ENCODE data around the gene CNPY2.

DNA sequence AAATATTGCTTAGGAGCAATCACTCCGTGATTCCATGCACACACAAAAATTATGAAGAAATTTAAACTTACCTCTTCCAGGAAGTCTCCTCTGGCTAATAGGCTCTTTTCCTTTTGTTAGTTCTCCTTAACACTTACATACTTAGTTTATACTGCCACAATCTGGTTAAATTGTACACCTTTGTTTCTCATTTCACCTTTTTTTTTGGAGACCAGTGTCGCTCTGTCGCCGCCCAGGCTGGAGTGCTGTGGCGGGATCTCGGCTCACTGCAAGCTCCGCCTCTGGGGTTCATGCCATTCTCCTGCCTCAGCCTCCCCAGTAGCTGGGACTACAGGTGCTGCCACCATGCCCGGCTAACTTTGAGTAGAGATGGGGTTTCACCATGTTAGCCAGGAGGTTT, 55.4 kb downstream of the CNPY2 start:
- TF ChIP-seq, protein P1, sequence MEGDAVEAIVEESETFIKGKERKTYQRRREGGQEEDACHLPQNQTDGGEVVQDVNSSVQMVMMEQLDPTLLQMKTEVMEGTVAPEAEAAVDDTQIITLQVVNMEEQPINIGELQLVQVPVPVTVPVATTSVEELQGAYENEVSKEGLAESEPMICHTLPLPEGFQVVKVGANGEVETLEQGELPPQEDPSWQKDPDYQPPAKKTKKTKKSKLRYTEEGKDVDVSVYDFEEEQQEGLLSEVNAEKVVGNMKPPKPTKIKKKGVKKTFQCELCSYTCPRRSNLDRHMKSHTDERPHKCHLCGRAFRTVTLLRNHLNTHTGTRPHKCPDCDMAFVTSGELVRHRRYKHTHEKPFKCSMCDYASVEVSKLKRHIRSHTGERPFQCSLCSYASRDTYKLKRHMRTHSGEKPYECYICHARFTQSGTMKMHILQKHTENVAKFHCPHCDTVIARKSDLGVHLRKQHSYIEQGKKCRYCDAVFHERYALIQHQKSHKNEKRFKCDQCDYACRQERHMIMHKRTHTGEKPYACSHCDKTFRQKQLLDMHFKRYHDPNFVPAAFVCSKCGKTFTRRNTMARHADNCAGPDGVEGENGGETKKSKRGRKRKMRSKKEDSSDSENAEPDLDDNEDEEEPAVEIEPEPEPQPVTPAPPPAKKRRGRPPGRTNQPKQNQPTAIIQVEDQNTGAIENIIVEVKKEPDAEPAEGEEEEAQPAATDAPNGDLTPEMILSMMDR (IDR thresholded peaks at IDR 0.05; ENCODE audit: low read depth, low read length, missing input control): no peak
- no peak for TF ChIP-seq RXRA (IDR thresholded peaks at IDR 0.05)
- TF ChIP-seq, protein P2, sequence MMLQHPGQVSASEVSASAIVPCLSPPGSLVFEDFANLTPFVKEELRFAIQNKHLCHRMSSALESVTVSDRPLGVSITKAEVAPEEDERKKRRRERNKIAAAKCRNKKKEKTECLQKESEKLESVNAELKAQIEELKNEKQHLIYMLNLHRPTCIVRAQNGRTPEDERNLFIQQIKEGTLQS (IDR thresholded peaks at IDR 0.05): no peak
- no peak for TF ChIP-seq JUND (IDR thresholded peaks at IDR 0.05)
- no peak for TF ChIP-seq RAD21 (IDR thresholded peaks at IDR 0.05)
- no peak for TF ChIP-seq GABPA (IDR thresholded peaks at IDR 0.05 in 1 of 2, conservative IDR thresholded peaks at IDR 0.05 in 1 of 2)
- TF ChIP-seq SP1 (IDR thresholded peaks at IDR 0.05): no peak
- TF ChIP-seq, protein P3, sequence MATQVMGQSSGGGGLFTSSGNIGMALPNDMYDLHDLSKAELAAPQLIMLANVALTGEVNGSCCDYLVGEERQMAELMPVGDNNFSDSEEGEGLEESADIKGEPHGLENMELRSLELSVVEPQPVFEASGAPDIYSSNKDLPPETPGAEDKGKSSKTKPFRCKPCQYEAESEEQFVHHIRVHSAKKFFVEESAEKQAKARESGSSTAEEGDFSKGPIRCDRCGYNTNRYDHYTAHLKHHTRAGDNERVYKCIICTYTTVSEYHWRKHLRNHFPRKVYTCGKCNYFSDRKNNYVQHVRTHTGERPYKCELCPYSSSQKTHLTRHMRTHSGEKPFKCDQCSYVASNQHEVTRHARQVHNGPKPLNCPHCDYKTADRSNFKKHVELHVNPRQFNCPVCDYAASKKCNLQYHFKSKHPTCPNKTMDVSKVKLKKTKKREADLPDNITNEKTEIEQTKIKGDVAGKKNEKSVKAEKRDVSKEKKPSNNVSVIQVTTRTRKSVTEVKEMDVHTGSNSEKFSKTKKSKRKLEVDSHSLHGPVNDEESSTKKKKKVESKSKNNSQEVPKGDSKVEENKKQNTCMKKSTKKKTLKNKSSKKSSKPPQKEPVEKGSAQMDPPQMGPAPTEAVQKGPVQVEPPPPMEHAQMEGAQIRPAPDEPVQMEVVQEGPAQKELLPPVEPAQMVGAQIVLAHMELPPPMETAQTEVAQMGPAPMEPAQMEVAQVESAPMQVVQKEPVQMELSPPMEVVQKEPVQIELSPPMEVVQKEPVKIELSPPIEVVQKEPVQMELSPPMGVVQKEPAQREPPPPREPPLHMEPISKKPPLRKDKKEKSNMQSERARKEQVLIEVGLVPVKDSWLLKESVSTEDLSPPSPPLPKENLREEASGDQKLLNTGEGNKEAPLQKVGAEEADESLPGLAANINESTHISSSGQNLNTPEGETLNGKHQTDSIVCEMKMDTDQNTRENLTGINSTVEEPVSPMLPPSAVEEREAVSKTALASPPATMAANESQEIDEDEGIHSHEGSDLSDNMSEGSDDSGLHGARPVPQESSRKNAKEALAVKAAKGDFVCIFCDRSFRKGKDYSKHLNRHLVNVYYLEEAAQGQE (IDR thresholded peaks at IDR 0.05): no peak
- no peak for TF ChIP-seq TAF1 (conservative IDR thresholded peaks at IDR 0.05)
- no peak for TF ChIP-seq YY1 (IDR thresholded peaks at IDR 0.05)
- no peak for TF ChIP-seq NR2F2 (IDR thresholded peaks at IDR 0.05)
- TF ChIP-seq, protein P4, sequence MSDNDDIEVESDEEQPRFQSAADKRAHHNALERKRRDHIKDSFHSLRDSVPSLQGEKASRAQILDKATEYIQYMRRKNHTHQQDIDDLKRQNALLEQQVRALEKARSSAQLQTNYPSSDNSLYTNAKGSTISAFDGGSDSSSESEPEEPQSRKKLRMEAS (IDR thresholded peaks at IDR 0.05): no peak

Data from liver (tissue), 3 donors.